GM12801 (cell line): ENCODE results near the gene NAA11.

ENCODE experiments used
- TF ChIP-seq, protein P1 (sequence below): IDR thresholded peaks from one replicate; pipeline ENCODE4 v1.5.1; 2011; ENCODE audit warnings: control low read depth; ENCODE audit not compliant: insufficient read length; ENCODE audit errors: extremely low read depth

NAA11 gene

DNA sequence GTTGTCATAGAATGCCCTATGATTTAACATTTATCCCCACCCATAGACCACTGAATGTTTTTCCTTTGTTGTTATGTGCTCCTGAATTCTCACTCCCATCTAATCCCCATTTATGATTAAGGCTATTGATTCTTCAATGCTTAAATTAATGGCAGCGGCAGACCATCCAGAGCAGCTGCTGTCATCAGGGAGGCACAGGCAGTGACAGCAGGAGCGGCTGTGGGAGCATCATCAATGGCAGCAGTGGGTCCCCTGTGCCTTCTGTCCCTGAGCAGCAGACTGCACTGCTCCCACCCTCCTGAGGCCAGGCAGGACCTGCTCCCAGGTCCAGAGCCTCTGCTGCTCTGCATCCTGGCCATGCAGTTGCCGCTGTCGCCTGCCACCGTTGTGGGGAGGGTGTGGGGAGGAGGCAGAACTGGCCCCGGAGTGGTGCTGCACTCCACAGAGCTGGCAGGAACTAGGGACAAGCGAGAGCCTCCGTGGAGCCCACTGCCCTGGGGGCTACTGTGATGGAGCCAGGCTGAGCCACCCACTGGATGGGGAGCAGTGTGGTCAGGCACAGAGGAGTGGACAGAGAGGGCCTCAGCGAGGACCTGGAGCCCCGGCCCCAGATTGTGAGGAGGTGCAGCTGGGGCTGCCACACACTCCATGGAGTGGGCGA, 29.0 kb downstream of the NAA11 start:
- TF ChIP-seq, protein P1, sequence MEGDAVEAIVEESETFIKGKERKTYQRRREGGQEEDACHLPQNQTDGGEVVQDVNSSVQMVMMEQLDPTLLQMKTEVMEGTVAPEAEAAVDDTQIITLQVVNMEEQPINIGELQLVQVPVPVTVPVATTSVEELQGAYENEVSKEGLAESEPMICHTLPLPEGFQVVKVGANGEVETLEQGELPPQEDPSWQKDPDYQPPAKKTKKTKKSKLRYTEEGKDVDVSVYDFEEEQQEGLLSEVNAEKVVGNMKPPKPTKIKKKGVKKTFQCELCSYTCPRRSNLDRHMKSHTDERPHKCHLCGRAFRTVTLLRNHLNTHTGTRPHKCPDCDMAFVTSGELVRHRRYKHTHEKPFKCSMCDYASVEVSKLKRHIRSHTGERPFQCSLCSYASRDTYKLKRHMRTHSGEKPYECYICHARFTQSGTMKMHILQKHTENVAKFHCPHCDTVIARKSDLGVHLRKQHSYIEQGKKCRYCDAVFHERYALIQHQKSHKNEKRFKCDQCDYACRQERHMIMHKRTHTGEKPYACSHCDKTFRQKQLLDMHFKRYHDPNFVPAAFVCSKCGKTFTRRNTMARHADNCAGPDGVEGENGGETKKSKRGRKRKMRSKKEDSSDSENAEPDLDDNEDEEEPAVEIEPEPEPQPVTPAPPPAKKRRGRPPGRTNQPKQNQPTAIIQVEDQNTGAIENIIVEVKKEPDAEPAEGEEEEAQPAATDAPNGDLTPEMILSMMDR: no peak

DNA sequence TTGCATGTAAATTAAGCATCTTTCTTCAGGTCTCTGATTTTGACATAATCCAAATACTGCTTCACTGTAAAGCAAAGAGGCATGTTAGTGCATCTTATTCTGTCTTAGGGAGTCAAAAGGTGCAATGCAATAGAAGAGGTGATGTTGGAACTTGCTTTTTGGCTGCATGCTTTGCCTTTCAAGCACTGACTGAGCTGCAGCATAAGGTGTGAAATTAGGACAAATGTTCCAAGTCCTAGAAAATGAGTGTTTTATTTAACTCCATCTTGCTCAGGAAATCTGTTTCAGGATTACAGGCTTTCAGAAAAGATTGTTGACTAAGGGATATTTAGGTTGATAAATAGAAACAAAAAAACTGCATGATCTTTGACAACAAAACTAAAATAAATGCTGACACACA, 30.8 kb downstream of the NAA11 start:
- TF ChIP-seq, protein P1: no peak

DNA sequence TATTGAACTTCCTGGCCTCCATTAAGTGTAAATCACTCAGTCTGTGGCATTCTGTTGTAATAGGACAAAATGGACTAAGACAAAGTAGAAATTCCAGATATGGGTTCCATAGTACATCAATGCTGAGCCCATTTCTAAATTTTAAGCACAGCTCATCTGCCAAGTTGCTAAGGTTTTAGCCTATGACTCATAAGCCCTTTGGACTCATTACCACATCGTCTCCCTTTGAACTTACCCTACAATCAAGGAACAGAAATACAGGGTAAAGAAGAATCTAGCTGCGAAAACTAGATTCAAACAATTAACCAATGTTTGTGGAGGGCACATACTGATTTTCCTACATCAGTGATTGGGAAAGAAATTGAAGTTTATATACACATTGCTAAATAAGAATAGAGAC, 31.8 kb downstream of the NAA11 start:
- TF ChIP-seq, protein P1: no peak

DNA sequence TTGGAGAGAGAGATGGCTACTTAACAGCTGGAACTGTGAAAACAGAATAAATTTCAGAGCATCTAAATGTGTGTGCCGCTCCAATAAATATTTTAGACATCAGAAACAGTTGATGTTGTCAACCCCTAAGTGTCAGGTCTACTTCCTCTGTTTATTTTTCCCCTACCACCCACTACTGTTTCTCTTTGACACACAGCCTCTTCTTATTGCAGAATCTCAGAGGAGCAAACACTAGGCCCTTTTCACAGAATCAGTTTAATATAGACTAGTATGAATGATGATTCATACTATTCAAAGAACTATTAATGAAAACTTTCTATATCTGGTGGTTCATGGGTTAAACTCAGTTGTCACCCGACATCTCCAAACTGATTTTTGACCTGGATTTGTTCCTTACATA, 33.9 kb downstream of the NAA11 start:
- TF ChIP-seq, protein P1: no peak

DNA sequence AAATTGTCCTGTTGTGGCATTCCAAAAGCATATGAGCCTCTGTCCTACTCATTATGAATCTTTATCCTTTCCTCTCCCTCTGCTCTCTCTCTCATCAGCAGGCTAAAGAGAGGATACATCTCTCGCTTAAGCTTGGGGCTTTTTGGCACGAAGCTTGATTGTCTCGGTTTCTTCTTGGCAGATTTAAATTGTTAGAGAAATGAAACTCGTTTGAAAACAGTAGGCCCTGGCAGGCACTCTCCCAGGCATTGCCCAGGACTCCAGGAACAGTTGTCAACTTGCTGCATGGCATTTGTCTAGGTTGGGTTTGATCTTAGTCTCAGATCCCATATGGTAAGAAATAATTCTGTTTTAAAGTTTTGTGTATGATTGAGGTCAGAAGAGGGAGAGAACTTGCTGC, 35.5 kb downstream of the NAA11 start:
- TF ChIP-seq, protein P1: no peak

DNA sequence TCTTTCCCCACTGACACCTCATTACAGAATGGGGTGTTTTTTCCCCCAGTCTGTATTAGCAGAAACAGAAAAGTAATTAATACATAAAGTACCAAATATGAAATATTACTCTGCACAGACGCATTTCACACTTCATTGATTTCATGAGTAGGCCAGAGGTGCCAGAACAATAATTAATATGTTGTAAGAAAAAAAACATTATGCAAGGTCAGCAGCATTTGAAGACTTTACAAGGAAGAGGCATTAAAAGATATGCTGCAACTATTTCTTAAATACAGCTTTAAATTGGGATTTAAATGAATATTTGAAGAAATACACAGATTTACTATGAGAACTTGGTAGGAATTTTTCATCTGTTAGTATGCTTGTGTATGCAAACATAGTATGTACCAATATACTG, 37.7 kb downstream of the NAA11 start:
- TF ChIP-seq, protein P1: no peak

DNA sequence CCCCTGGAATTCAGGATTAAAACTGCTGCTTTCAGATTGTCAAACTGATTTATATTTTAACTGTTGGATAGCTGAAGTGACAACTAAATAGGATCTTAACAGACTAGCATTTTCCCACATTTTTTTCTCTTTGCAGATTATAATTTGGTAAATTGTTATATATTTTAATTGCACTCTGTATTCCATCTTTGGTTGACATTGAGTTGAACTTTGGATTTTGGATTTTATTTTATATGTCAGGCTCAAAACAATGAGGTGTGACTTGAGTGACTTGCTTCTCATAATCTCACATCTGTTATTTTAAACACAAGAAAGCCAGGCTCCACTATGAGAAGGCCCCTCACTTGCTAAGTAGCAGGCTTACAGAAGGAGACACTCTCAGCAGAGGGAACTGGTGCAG, 38.1 kb downstream of the NAA11 start:
- TF ChIP-seq, protein P1: no peak
